Nucleus accumbens (tissue), 56 donors: ENCODE measurements around the gene TLR9.

Source experiments
- DNase-seq, 56 donors: peaks; one replicate each; lab custom pipeline; 2025; lab: John Stamatoyannopoulos, UW

The TLR9 gene

GRCh38 chr3:52234516-52235447 is 9.3 kb upstream of the TLR9 start:
- no peak for DNase-seq

- DNase-seq: peak in 23 of 56 donors; percentile 20 to 70 (median 35)
Observed at GRCh38 chr3:52233968-52234367, 8.5 kb upstream of the TLR9 start.

GRCh38 chr3:52233108-52233591 is 7.7 kb upstream of the TLR9 start:
- no peak for DNase-seq

GRCh38 chr3:52232279-52233107 is 7.0 kb upstream of the TLR9 start:
- DNase-seq: no peak

- peak in 19 of 56 donors; percentile 15 to 70 (median 28) for DNase-seq
Observed at GRCh38 chr3:52231502-52232278, 6.2 kb upstream of the TLR9 start.

GRCh38 chr3:52230889-52231499 is 5.5 kb upstream of the TLR9 start:
- DNase-seq: no peak

- no peak for DNase-seq
Observed at GRCh38 chr3:52230461-52230860, 5.0 kb upstream of the TLR9 start.

GRCh38 chr3:52229656-52230055 is 4.2 kb upstream of the TLR9 start:
- DNase-seq: no peak

- no peak for DNase-seq
Observed at GRCh38 chr3:52228751-52229291, 3.4 kb upstream of the TLR9 start.

GRCh38 chr3:52228266-52228665 is 2.8 kb upstream of the TLR9 start:
- DNase-seq: peak in 1 of 56 donors; percentile 33

GRCh38 chr3:52227766-52228165 is 2.3 kb upstream of the TLR9 start:
- no peak for DNase-seq

- DNase-seq: no peak
Observed at GRCh38 chr3:52227117-52227516, 1.7 kb upstream of the TLR9 start.

- no peak for DNase-seq
Observed at GRCh38 chr3:52226229-52226817, 878 bp upstream of the TLR9 start.

- DNase-seq: no peak
Observed at GRCh38 chr3:52223449-52224408, 1.7 kb downstream of the TLR9 start.

GRCh38 chr3:52222319-52223221 is 2.9 kb downstream of the TLR9 start:
- DNase-seq: no peak

- peak in 1 of 56 donors; percentile 25 for DNase-seq
Observed at GRCh38 chr3:52221563-52222318, 3.7 kb downstream of the TLR9 start.
